Adrenal gland (tissue), 5 donors: ENCODE measurements around the gene ETFA.

ENCODE experiments used
- POLR2A ChIP-seq, 2 donors: fragments of 450-650 bp; IDR thresholded peaks; one replicate each; pipeline ENCODE4 v1.6.1; 2017; ENCODE audit warnings: antibody characterized with exemption in 2 of 2, mild to moderate bottlenecking in 2 of 2, moderate library complexity in 1 of 2
- TF ChIP-seq, protein P1 (sequence below), 6 experiments: fragments of 450-650 bp in 4 of 6; fragments of 200-600 bp in 2 of 6; sonication (generic) in 1 of 6; IDR thresholded peaks; 1 replicate in 5 of 6; 2 replicates in 1 of 6; pipeline versions ENCODE4 v1.5.1 to v1.8.0; 2016 to 2021; ENCODE audit warnings: antibody characterized with exemption in 6 of 6, mild to moderate bottlenecking in 2 of 6, moderate library complexity in 1 of 6
- donor health status: DM: no; HTN: no; CAD: no.

- no peak for TF ChIP-seq POLR2A (IDR thresholded peaks at IDR 0.05)
- TF ChIP-seq, protein P1, sequence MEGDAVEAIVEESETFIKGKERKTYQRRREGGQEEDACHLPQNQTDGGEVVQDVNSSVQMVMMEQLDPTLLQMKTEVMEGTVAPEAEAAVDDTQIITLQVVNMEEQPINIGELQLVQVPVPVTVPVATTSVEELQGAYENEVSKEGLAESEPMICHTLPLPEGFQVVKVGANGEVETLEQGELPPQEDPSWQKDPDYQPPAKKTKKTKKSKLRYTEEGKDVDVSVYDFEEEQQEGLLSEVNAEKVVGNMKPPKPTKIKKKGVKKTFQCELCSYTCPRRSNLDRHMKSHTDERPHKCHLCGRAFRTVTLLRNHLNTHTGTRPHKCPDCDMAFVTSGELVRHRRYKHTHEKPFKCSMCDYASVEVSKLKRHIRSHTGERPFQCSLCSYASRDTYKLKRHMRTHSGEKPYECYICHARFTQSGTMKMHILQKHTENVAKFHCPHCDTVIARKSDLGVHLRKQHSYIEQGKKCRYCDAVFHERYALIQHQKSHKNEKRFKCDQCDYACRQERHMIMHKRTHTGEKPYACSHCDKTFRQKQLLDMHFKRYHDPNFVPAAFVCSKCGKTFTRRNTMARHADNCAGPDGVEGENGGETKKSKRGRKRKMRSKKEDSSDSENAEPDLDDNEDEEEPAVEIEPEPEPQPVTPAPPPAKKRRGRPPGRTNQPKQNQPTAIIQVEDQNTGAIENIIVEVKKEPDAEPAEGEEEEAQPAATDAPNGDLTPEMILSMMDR (IDR thresholded peaks at IDR 0.05): no peak
Observed at GRCh38 chr15:76175442-76175841, 135.8 kb downstream of the ETFA start.
